GM19397 (cell line): ENCODE data around the gene HS3ST6.
"Not testable (repeated sequence)": the region's sequence is repeated elsewhere in the genome, so short reads cannot be mapped to it uniquely, and the experiment has no call there.

Experiments used
- ATAC-seq: cut with Tn5 transposase; IDR thresholded peaks from one replicate; pipeline ENCODE4 v1.9.1; 2021; ENCODE audit warnings: mild to moderate bottlenecking, moderate library complexity; ENCODE audit not compliant: unreplicated experiment

HS3ST6 gene

DNA sequence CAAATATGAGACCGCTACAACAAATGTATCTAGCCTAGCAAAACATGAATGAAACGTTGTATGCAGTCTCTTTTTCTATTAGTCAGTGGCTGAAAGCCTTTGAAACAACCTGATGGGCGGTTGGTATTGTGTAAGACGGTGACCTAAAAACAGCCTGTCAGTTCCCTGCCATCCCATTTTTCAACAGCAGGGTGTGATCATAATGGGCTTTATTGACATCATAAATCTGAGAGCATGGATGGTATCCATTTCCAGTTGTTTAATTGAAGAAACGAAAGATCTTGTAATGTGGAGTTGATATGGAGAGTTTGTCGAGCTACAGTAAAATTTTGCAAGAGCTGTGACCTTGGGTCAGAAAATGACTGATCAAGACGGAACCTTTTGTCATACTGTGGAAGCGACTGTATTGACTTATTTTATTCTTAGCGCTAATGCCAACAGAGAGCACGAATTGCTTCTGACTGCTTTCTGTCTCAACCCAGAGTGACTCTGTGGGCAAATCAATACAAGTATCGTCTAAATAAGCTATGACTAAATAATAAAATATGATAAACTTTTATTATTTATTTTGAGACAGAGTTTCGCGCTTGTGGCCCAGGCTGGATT lies 34.0 kb downstream of the HS3ST6 start:
- ATAC-seq = no peak

DNA sequence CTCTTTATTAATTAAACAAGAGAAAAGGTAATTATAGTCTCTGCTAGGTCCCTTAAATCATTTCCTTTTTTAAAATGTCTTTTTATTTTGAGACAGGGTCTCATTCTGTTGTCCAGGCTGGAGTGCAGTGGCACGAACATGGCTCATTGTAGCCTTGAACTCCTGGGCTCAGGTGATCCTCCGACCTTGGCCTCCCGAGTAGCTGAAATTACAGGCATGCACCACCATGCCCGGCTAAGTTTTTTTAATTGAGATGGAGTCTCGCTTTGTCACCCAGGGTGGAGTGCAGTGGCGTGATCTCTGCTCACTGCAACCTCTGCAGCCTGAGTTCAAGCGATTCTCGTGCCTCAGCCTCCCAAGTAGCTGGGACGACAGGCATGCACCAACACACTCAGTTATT lies 37.0 kb downstream of the HS3ST6 start:
- ATAC-seq = not testable (repeated sequence)

DNA sequence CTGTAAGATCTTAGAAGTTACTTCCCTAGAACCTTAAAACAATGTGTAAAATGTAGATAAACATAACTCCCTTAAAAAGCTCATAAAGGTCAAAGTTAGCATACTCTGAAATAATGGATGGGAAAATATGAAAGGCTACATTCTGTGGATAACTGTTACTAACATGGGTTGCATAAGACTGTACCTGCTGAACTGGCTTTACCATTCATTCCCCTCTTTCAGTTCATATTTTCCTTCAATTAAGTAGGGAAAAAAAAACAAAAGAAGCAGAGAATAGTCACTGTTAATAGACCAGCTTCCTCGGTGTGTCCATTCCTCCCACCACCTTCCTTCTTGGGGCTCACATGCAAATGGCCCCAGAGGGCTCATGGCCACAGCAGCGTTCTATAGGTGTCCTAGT lies 38.7 kb downstream of the HS3ST6 start:
- ATAC-seq = no peak

DNA sequence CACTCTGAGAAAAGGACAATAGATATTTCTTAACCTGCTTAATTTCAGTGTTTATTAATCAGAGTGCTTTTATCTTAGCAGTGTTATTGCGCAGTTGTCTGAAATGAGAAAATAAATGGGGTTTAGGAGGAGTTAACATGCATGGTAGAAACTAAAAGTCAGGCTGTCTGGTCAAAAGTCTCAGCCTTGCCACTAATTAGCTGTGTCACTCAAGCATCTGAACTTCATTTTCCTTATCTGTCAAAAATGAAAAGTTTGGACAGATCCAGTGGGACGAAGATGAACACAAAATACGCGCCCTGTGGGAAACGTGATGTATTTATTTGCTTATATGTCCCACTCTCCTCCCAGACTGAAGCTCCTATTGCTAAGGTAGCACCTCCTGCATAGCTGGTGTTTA lies 40.0 kb downstream of the HS3ST6 start:
- no peak for ATAC-seq

DNA sequence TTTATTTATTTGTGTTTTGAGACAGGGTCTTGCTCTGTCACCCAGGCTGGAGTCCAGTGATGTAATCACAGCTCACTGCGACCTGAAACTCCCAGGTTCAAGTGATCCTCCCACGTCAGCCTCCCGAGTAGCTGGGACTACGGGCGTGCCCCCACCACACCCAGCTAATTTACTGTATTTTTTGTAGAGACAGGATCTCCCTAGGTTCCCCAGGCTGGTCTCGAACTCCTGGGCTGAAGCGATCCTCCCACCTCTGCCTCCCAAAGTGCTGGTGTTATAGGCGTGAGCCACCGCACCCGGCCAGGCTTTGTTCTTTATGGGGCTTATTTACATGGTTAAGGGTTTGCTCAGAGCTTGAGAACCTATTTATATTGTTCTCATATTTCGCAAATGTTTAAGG lies 40.4 kb downstream of the HS3ST6 start:
- ATAC-seq = no peak

DNA sequence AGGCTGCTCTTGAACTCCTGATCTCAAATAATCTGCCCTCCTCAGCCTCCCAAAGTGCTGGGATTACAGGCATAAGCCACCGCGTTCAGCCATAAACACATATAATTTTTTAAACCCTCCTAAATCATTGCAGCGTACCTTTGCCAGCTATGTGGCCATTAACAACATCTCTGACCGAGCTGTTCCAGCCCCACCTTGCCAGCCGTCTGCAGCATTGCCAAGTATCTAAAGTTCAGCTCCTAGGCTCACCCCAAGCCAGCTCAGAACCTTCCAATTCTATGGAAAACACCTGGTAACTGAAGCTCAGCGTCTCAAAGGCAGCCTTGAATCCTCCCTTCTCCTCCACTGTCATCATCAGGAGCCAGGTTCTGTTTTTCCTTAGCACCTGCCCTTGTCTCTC lies 41.1 kb downstream of the HS3ST6 start:
- ATAC-seq = no peak

DNA sequence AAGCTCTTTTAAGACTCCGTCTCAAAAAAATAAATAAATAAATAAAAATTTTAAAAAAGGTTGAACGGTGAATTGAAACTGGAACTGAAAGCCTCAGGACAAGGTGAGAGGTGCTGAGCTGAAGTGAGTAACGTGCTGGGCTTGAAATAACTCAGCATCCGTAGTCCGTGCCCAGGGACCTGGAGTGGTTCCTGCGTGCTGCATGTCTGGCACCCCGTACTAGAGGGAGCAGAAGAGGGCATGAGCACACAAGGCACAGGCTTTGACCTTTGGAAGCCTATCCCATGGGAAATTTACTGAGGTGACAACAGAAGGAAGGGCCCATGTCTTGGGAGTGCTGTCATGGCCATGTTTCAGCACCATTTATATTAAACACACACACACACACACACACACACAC lies 41.7 kb downstream of the HS3ST6 start:
- ATAC-seq = no peak

DNA sequence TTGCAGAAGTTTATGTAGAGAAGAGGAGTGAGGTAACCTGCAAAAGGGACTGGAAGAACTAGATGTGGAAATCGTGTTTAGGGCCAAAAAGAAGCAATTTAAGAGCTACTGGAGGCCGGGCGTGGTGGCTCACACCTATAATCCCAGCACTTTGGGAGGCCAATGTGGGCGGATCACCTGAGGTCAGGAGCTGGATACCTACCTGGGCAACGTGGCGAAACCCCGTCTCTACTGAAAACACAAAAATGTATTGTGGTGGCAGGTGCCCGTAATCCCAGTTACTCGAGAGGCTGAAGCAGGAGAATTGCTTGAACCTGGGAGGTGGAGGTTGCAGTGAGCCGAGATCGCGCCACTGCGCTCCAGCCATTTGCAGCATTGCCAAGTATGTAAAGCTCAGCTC lies 42.1 kb downstream of the HS3ST6 start:
- not testable (repeated sequence) for ATAC-seq

DNA sequence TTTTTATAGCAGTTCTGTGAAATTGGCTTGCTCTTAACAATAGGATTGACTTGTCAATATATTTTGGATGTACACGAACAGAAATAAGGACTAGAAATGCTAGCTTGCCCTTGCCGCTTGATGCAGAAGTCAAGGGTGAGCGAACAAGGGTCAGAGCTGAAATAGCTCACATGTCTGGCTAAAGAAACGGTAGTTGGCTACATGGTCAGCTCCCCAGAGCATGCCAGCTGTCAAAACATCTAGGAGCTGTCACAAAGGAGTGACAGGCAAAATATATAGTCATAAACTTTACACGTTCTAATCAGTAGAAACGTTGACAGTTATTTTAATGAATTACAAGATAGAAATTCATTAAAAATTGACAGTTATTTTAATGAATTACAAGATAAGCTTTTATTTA lies 43.4 kb downstream of the HS3ST6 start:
- ATAC-seq = no peak

DNA sequence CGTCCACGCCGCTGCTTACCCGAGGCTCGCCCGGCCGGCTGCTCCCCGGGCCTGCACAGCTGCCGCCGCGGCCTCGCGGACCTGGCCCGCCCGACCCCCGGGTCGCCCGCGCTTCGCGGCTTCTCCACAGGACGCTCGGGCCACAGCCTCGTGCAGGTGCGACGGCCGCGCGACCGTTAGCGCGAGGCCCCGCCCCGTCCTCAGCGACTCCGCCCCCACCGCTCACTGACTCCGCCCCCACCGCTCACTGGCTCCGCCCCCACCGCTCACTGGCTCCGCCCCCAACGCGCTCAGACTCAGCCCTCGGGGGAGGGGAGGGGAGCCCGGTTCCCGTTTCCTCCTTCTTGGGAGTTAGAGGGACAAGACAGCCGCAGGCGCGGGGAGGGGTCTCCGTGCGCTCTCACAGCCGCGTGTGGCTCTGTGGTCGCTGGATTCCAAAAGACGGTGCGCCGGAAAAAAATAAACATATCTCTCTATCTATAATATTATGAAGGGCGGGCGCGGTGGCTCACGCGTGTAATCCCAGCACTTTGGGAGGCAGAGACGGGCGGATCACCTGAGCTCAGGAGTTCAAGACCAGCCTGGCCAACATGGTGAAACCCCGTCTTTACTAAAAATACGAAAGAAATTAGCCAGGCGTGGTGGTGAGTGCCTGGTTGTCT lies 46.1 kb downstream of the HS3ST6 start, which contains the start of gene MEIOB:
TSS of gene MEIOB (minus strand) at position 191 of the 662 bp plus-strand sequence. CDS start 3,989 bp downstream, outside the sequence.
- ATAC-seq = no peak

DNA sequence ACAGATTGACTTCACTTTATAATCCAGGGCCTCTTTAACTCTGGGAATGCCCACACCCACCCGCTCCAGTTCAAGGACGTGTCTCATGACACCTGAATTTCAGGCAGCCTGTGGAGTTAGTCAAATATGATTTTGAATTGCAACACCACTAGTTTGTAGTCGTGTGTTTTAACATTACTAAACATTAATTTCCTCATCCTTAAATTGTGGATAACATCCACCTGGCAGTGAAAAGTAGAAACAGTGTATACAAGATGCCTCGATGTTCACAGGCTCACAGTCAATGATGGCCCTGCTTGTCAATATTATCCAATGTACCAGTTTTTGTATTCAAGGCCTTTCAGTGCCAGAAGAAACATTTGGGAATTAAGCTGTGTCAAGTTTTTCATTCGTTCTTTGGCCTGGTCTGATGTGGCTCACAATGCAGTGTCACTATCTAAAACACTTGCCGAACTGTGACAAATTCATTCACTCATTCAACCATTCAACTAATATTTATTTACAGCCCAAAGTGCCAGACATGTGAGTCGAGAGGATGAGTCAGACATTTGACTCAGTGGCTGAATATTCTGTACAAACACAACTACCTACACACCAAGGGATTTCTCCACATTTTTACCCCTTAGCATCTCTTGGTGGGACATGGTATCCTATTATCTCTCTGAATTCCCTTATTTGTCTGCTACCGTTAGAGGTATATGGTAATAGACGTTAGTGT lies 47.7 kb downstream of the HS3ST6 start:
- no peak for ATAC-seq

DNA sequence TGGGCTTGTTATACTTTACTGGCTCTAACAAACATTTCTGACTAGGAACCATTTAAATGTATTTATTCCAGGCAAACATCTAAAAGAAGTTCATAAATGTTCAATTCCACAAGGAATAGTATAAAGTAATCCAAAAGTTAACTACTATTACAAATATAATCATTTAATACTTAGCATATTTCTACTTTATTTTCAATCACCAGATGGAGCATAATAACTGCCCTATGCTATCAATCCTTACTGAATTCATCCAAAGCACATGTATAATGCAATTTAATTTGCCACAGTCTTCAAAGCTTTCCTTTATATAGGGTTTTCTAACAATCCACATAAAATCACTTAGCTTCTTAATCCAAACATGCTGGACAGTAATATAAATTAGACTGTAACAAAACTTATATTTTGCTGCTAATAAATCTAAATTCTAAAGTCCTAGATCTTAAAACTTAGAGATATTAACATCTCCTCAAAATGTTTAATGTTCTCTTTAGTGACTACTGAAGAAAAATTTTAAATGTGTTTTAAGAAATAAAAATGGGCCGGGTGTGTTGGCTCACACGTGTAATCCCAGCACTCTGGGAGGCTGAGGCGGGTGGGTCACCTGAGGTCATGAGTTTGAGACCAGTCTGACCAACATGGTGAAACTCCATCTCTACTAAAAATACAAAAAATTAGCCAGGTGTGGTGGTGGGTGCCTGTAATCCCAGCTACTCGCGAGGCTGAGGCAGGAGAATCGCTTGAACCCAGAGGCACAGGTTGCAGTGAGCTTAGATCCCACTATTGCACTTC lies 52.1 kb downstream of the HS3ST6 start:
- no peak for ATAC-seq

DNA sequence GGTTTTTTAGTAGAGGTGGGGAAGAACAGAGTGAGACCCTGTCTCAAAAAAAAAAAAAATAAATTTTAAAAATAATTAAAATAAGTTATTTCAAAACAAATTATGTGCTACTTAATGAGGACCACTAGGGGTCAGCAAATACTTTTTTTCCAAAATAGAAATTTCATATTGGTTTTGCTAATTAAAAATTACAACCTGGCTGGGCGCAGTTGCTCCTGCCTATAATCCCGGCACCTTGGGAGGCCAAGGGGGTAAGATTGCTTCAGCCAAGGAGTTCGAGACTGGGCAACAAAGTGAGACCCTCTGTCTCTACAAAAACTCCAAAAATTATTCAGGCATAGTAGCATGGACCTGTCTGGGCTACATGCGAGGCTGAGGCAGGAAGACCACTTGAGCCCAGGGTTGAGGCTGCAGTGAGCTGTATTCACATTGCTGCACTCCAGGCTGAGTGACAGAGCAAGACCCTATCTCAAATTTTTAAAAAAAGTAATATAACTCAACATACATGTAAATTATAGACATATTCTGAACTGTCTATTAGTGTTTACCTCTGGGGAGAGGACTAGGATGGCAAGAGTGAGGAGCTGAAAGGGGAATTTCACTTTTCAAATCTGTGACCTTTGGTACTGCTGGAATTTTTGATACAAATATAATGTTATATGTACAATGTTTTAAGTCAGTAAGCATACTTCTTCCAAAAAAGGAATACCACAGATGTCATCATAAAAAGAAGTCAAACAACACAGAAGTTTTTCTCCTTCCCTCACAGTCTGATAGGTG lies 54.3 kb downstream of the HS3ST6 start:
- ATAC-seq = no peak

DNA sequence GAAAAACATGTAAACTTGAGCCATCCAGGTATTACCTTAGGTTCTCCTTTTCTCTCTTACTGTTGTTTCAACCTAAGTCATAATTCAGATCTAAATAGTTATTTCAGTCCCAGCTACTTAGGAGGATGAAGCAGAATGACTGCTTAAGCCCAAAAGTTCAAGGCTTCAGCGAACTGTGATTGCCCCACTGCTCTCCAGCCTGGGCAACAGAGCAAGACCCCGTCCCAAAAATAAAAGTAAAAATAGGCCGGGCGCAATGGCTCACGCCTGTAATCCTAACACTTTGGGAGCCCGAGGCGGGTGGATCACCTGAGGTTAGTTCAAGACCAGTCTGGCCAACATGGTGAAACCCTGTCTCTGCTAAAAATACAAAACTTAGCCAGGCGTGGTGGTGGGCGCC lies 55.8 kb downstream of the HS3ST6 start:
- no peak for ATAC-seq

DNA sequence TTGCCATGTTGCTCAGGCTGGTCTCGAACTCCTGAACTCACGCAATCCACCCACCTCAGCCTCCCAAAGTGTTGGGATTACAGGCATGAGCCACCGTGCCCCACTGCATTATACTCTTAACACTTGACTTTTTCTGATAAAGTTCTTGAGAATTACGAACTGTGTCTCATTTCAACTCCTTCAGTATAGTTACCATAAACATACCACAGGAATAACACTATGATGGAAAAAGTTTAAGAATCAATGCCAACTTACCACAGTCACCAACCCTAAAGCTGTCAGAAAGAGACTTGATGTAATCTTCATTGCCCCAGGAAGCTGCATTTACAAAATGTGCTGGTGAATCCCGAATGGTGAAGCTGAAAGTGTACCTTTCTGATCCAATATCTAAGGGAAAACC lies 56.5 kb downstream of the HS3ST6 start:
- no peak for ATAC-seq
